Measurements from ENCODE around the gene EGFLAM. TPM values are rescaled to one million over a fixed set of nuclear protein-coding genes. Genes with fewer than 3 reads are reported as not detected.

The EGFLAM gene
- total RNA-seq, 4 donors from 2014 or later: 1.8 to 3.9 (median 3.0) TPM

DNA sequence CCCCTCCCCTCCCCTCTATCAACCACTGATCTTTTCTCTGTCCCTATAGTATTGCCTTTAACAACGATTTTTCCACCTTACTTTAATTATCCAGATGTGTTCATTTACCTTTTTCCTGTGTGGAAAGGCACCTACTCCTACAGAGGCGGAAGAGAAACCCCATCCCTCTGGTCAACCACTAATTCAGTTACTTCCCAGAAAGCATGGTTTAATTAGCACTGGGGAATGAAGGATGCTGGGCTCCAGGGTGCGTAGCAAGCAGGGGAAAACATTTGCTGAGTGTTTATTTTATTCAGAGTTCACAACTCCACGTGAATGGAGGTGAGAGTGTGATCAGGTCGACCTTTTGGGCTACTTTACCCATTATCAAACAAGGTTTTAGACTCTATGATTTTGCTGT, 16.7 kb upstream of the EGFLAM start:
- H3K27ac ChIP-seq: no peak overlapping the region
- no peak overlapping the region for H3K4me3 ChIP-seq
- no peak for TF ChIP-seq POLR2AphosphoS5 (IDR thresholded peaks at IDR 0.05)
- no peak for TF ChIP-seq POLR2A (IDR thresholded peaks at IDR 0.05)
- DNase-seq (ENCODE audit: low spot score in 2 of 2): no peak
- no peaks in the 10 kb centered on the region for H3K9me3 ChIP-seq
- H3K4me1 ChIP-seq: no peaks in the 10 kb centered on the region
- no peaks in the 10 kb centered on the region for H3K36me3 ChIP-seq
- H3K27me3 ChIP-seq: peaks cover 8% of the 10 kb centered on the region
- WGBS: 64% methylated on average over 5 of the region's 5 CpGs

DNA sequence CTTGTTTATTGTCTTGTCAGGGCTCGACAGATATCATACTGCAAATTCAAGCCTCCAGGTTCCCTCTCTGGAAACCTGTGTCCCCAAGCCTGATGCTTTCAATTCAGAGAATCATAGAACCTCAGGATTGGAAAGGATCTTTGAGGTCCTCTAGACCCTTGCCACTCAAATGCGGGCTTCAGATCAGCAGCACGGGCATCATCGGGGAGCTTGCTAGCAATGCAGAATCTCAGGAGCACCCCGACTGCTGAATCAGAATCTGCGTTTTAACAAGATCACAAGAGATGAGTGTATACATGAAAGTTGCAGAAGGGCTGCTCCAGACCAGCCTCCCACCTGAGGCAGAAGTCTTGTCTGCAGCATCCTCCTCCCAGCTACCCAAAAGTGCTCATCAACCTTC, 13.1 kb upstream of the EGFLAM start:
- WGBS: 88% methylated on average over 6 of the region's 6 CpGs
- TF ChIP-seq, protein P1, sequence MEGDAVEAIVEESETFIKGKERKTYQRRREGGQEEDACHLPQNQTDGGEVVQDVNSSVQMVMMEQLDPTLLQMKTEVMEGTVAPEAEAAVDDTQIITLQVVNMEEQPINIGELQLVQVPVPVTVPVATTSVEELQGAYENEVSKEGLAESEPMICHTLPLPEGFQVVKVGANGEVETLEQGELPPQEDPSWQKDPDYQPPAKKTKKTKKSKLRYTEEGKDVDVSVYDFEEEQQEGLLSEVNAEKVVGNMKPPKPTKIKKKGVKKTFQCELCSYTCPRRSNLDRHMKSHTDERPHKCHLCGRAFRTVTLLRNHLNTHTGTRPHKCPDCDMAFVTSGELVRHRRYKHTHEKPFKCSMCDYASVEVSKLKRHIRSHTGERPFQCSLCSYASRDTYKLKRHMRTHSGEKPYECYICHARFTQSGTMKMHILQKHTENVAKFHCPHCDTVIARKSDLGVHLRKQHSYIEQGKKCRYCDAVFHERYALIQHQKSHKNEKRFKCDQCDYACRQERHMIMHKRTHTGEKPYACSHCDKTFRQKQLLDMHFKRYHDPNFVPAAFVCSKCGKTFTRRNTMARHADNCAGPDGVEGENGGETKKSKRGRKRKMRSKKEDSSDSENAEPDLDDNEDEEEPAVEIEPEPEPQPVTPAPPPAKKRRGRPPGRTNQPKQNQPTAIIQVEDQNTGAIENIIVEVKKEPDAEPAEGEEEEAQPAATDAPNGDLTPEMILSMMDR (IDR thresholded peaks at IDR 0.05): no peak
- TF ChIP-seq EP300 (IDR thresholded peaks at IDR 0.05) (no peak), POLR2AphosphoS5 (IDR thresholded peaks at IDR 0.05) (no peak), POLR2A (IDR thresholded peaks at IDR 0.05) (no peak)
- Histone ChIP-seq H3K27me3 (peaks cover 8% of the 10 kb centered on the region), H3K27ac (no peak overlapping the region), H3K36me3 (no peaks in the 10 kb centered on the region), H3K4me3 (no peak overlapping the region), H3K4me1 (no peaks in the 10 kb centered on the region), H3K9me3 (no peaks in the 10 kb centered on the region)
- DNase-seq (ENCODE audit: low spot score in 2 of 2): no peak

DNA sequence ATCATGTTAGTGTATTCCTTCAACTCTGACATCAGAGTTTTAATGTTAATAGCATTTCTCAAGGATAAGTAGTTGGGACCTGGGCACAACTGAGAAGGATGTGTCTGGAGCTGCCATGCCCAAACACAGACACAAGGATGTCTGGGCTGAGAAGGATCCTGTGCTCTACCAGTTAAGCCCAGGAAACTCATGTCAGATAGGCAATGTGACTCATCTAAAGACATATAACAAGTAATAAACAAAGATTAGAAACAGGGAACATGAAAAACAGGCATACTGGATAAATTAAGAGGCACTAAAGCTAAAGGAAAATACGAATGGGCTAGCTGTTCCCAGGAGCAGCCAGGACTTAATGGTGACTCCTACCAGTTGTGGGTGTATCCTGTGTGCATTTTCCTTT, 9.1 kb upstream of the EGFLAM start:
- H3K4me3 ChIP-seq: no peak overlapping the region
- TF ChIP-seq EP300 (IDR thresholded peaks at IDR 0.05) (no peak), POLR2A (IDR thresholded peaks at IDR 0.05) (no peak), POLR2AphosphoS5 (IDR thresholded peaks at IDR 0.05) (no peak)
- TF ChIP-seq, protein P1 (IDR thresholded peaks at IDR 0.05): no peak
- H3K27me3 ChIP-seq: peaks cover 26% of the 10 kb centered on the region
- H3K4me1 ChIP-seq: no peaks in the 10 kb centered on the region
- 54% methylated on average over 1 of the region's 1 CpG for WGBS
- DNase-seq (ENCODE audit: low spot score in 2 of 2): no peak
- no peak overlapping the region for H3K27ac ChIP-seq
- H3K9me3 ChIP-seq: no peaks in the 10 kb centered on the region
- no peaks in the 10 kb centered on the region for H3K36me3 ChIP-seq

DNA sequence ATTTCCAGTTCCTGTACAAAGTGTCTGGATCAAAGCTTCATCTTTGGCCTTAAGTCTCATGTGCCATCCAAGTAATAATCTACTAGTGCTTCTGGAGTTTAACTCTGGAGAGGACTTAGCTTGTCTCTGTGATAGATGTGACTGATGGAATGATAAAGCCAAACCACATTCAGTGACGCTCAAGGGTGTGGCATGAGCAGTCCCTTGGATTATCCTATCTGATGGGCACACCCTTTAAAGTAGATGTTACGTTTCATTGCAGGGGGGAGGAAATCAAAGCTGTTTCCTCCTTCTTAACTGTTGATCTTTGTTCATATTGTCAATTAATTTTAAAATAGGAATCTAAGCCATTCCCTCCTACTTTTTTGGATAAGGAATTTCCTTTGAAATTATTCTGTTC, 8.5 kb upstream of the EGFLAM start:
- 21% methylated on average over 2 of the region's 2 CpGs for WGBS
- H3K4me3 ChIP-seq: no peak overlapping the region
- H3K36me3 ChIP-seq: no peaks in the 10 kb centered on the region
- no peak overlapping the region for H3K27ac ChIP-seq
- no peaks in the 10 kb centered on the region for H3K4me1 ChIP-seq
- no peak for DNase-seq (ENCODE audit: low spot score in 2 of 2)
- TF ChIP-seq, protein P1 (IDR thresholded peaks at IDR 0.05): no peak
- TF ChIP-seq POLR2AphosphoS5 (IDR thresholded peaks at IDR 0.05): no peak
- no peak for TF ChIP-seq POLR2A (IDR thresholded peaks at IDR 0.05)
- TF ChIP-seq EP300 (IDR thresholded peaks at IDR 0.05): no peak
- peaks cover 27% of the 10 kb centered on the region for H3K27me3 ChIP-seq
- H3K9me3 ChIP-seq: no peaks in the 10 kb centered on the region

DNA sequence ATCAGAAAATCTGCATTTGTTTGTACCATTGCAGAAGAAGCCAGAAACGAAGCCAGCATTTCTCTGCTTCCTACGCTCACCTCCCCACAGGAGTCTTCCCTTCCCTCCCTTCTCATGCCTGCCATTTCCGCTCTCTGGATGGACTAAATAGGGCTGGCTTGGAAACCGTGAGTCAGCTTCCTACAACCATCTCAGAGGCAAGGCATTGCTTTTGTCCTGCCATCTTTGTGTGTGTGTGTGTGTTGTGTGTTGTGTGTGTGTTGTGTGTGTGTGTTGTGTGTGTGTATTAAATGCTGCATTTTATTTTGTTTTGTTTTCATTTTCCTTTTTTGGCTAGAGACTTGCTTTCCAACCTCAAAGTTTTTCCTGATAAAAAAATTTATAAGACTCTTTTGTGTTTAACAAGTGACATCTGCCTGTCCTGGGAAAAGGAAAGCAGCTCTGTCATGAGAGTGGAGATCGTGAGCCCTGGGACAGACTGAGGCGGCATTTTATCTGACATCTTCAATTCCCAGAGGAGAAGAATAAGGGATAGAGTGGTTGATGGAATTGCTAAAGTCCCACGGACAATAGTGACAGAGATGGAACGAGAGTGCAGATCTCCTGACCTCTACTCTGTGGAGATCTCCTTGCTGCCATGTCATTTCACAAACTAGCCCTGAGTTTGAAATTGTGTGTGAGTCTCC, 7.5 kb upstream of the EGFLAM start:
- Histone ChIP-seq H3K36me3 (no peaks in the 10 kb centered on the region), H3K4me3 (no peak overlapping the region), H3K9me3 (no peaks in the 10 kb centered on the region), H3K27ac (no peak overlapping the region), H3K27me3 (peaks cover 31% of the 10 kb centered on the region), H3K4me1 (no peaks in the 10 kb centered on the region)
- DNase-seq (ENCODE audit: low spot score in 2 of 2): no peak
- 82% methylated on average over 8 of the region's 8 CpGs for WGBS
- no peak for TF ChIP-seq POLR2A (IDR thresholded peaks at IDR 0.05)
- no peak for TF ChIP-seq EP300 (IDR thresholded peaks at IDR 0.05)
- TF ChIP-seq POLR2AphosphoS5 (IDR thresholded peaks at IDR 0.05): no peak
- TF ChIP-seq, protein P1 (IDR thresholded peaks at IDR 0.05): no peak

DNA sequence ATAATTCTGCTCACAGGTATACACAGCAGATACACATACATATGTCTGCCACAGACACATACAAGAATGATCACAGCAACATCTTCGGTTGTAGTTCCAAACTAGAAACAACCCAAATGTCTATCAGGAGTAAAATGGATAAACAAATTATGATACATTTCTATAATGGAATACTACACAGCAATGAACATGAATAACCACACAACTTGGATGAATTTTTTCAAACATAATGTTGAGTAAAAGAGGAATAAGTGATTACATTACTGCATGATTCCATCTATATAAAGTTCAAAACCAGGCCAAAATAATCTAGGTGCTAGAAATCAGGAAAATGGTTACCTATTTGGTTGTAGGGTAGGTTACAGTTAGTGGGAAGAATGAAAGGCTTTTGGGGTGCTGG, 4.6 kb upstream of the EGFLAM start:
- Histone ChIP-seq H3K36me3 (no peaks in the 10 kb centered on the region), H3K27ac (no peak overlapping the region), H3K4me3 (no peak overlapping the region), H3K4me1 (peaks cover 17% of the 10 kb centered on the region), H3K9me3 (no peaks in the 10 kb centered on the region), H3K27me3 (peaks cover 60% of the 10 kb centered on the region)
- no peak for DNase-seq (ENCODE audit: low spot score in 2 of 2)
- WGBS: 94% methylated on average over 1 of the region's 1 CpG
- TF ChIP-seq EP300 (IDR thresholded peaks at IDR 0.05) (no peak), POLR2A (IDR thresholded peaks at IDR 0.05) (no peak), POLR2AphosphoS5 (IDR thresholded peaks at IDR 0.05) (no peak)
- TF ChIP-seq, protein P1 (IDR thresholded peaks at IDR 0.05): no peak
